Type B pancreatic cell (in vitro differentiated cells): ENCODE results near the gene APPBP2. TPM values are rescaled to one million over a fixed set of nuclear protein-coding genes. Genes with fewer than 3 reads are reported as not detected.

Source experiments
- DNase-seq: peaks from one replicate; pipeline ENCODE4 v3.0.0; 2021; ENCODE audit warnings: mixed read lengths; ENCODE audit not compliant: unreplicated experiment; ENCODE audit errors: extremely low spot score
- H3K27ac Mint-ChIP-seq: 2 replicates; pipeline ENCODE4 v1.8.0; 2021; ENCODE audit warnings: mild to moderate bottlenecking, mixed read lengths
- H3K27me3 Mint-ChIP-seq: 2 replicates; pipeline ENCODE4 v1.8.0; 2021; ENCODE audit warnings: mixed read lengths
- H3K36me3 Mint-ChIP-seq: 2 replicates; pipeline ENCODE4 v1.8.0; 2021; ENCODE audit warnings: mixed read lengths
- H3K4me1 Mint-ChIP-seq: one replicate; pipeline ENCODE4 v1.8.0; 2021; ENCODE audit warnings: mixed read lengths; ENCODE audit not compliant: unreplicated experiment
- H3K4me3 Mint-ChIP-seq: 2 replicates; pipeline ENCODE4 v1.8.0; 2021; ENCODE audit warnings: mild to moderate bottlenecking, mixed read lengths
- H3K9me3 Mint-ChIP-seq: 2 replicates; pipeline ENCODE4 v1.8.0; 2021; ENCODE audit warnings: mixed read lengths
- CTCF ChIP-seq: fragments of 200-600 bp; sonication (generic); conservative IDR thresholded peaks from 2 replicates; pipeline ENCODE4 v1.5.0; 2021; ENCODE audit warnings: antibody characterized with exemption, mild to moderate bottlenecking
- total RNA-seq: library from RNA; stranded (reverse); gene quantifications from 2 replicates; pipeline ENCODE4 v1.2.1, GENCODE V29; 2021; ENCODE audit warnings: low replicate concordance

APPBP2 gene
- total RNA-seq, 1 donor from 2014 or later, result 66.4 TPM

- Mint-ChIP-seq H3K4me3 (no peak overlapping the region), H3K27ac (peak overlapping the region; percentile 6)
Observed at GRCh38 chr17:60529806-60530205, 3.8 kb upstream of the APPBP2 start.

GRCh38 chr17:60528828-60529227, 2.8 kb upstream of the APPBP2 start:
- Mint-ChIP-seq H3K27ac (no peak overlapping the region), H3K9me3 (peaks cover 10% of the 10 kb centered on the region), H3K4me1 (peaks cover 11% of the 10 kb centered on the region), H3K36me3 (peaks cover 4% of the 10 kb centered on the region), H3K27me3 (no peaks in the 10 kb centered on the region), H3K4me3 (peak overlapping the region; percentile 40)
- no peak for DNase-seq
- TF ChIP-seq CTCF, result no peak

More at GRCh38 chr17:60529806-60530205, 3.8 kb upstream of the APPBP2 start:
- Mint-ChIP-seq H3K4me1 (peaks cover 5% of the 10 kb centered on the region), H3K36me3 (peaks cover 4% of the 10 kb centered on the region), H3K27me3 (no peaks in the 10 kb centered on the region), H3K9me3 (peaks cover 10% of the 10 kb centered on the region)
- no peak for TF ChIP-seq CTCF
- DNase-seq, result no peak

- Mint-ChIP-seq H3K9me3 (peaks cover 10% of the 10 kb centered on the region), H3K4me3 (peak overlapping the region; percentile 48)
Observed at GRCh38 chr17:60527701-60528100, 1.7 kb upstream of the APPBP2 start.

GRCh38 chr17:60526726-60527125, 684 bp upstream of the APPBP2 start:
- peaks cover 10% of the 10 kb centered on the region for H3K9me3 Mint-ChIP-seq

More at GRCh38 chr17:60527701-60528100, 1.7 kb upstream of the APPBP2 start:
- no peak for DNase-seq
- no peak for TF ChIP-seq CTCF
- no peaks in the 10 kb centered on the region for H3K27me3 Mint-ChIP-seq
- H3K36me3 Mint-ChIP-seq, result peaks cover 4% of the 10 kb centered on the region
- H3K27ac Mint-ChIP-seq, result no peak overlapping the region
- peaks cover 14% of the 10 kb centered on the region for H3K4me1 Mint-ChIP-seq

GRCh38 chr17:60525328-60525684, 736 bp downstream of the APPBP2 start:
- Mint-ChIP-seq H3K9me3 (peaks cover 10% of the 10 kb centered on the region), H3K36me3 (peaks cover 10% of the 10 kb centered on the region), H3K4me3 (peak overlapping the region; percentile 95), H3K27me3 (no peaks in the 10 kb centered on the region), H3K27ac (peak overlapping the region; percentile 99), H3K4me1 (peaks cover 15% of the 10 kb centered on the region)
- no peak for TF ChIP-seq CTCF
- DNase-seq, result no peak

More at GRCh38 chr17:60526726-60527125, 684 bp upstream of the APPBP2 start:
- peak overlapping the region; percentile 95 for H3K4me3 Mint-ChIP-seq
- peaks cover 4% of the 10 kb centered on the region for H3K36me3 Mint-ChIP-seq
- no peak for TF ChIP-seq CTCF
- peak overlapping the region; percentile 99 for H3K27ac Mint-ChIP-seq
- peaks cover 15% of the 10 kb centered on the region for H3K4me1 Mint-ChIP-seq
- DNase-seq, result no peak
- H3K27me3 Mint-ChIP-seq, result no peaks in the 10 kb centered on the region
